Hepatocyte (in vitro differentiated cells): ENCODE data around the gene ZFR2.

Experiments
- EZH2 ChIP-seq: fragments of 200-600 bp; sonication (generic); IDR thresholded peaks from 2 replicates; pipeline ENCODE4 v1.6.1; 2016; ENCODE audit warnings: antibody characterized with exemption, mild to moderate bottlenecking, borderline replicate concordance
- EZH2phosphoT487 ChIP-seq: fragments of 200-600 bp; sonication (generic); IDR thresholded peaks from one replicate; pipeline ENCODE4 v1.6.1; 2018; ENCODE audit warnings: antibody characterized with exemption, mild to moderate bottlenecking, low read depth, moderate library complexity; ENCODE audit not compliant: unreplicated experiment, severe bottlenecking
- TF ChIP-seq, protein P1 (sequence below): fragments of 200-600 bp; sonication (generic); IDR thresholded peaks from 2 replicates; pipeline ENCODE4 v1.5.1; 2016; ENCODE audit warnings: antibody characterized with exemption, mild to moderate bottlenecking; ENCODE audit not compliant: poor library complexity

DNA sequence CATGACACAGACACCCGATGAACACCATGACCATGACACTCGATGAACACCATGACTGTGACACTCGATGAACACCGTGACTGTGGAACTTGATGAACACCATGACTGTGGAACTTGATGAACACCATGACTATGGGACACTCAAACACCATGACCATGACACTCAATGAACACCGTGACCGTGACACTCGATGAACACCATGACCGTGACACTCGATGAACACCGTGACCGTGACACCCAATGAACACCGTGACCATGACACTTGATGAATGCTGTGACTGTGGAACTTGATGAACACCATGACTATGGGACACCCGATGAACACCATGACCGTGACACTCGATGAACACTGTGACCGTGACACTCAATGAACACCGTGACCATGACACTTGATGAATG lies 31.5 kb downstream of the ZFR2 start:
- TF ChIP-seq, protein P1, sequence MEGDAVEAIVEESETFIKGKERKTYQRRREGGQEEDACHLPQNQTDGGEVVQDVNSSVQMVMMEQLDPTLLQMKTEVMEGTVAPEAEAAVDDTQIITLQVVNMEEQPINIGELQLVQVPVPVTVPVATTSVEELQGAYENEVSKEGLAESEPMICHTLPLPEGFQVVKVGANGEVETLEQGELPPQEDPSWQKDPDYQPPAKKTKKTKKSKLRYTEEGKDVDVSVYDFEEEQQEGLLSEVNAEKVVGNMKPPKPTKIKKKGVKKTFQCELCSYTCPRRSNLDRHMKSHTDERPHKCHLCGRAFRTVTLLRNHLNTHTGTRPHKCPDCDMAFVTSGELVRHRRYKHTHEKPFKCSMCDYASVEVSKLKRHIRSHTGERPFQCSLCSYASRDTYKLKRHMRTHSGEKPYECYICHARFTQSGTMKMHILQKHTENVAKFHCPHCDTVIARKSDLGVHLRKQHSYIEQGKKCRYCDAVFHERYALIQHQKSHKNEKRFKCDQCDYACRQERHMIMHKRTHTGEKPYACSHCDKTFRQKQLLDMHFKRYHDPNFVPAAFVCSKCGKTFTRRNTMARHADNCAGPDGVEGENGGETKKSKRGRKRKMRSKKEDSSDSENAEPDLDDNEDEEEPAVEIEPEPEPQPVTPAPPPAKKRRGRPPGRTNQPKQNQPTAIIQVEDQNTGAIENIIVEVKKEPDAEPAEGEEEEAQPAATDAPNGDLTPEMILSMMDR, result no peak
- TF ChIP-seq EZH2 (no peak), EZH2phosphoT487 (no peak)
